Measurements from ENCODE around the gene AP2B1. TPM values are rescaled to one million over a fixed set of nuclear protein-coding genes. Genes with fewer than 3 reads are reported as not detected.

Gene AP2B1
- total RNA-seq, 1 donor from 2014 or later: 187 TPM

GRCh38 chr17:35757243-35757642, 170.1 kb downstream of the AP2B1 start:
- no peak for TF ChIP-seq CTCF (IDR thresholded peaks at IDR 0.05)
- DNase-seq (ENCODE audit: low spot score): no peak
- peaks cover 1% of the 10 kb centered on the region for H3K27me3 Mint-ChIP-seq (ENCODE audit: low read depth)
- H3K36me3 Mint-ChIP-seq (ENCODE audit: low read depth): no peaks in the 10 kb centered on the region
- H3K4me1 Mint-ChIP-seq (ENCODE audit: low read depth): peaks cover 7% of the 10 kb centered on the region
- H3K4me3 Mint-ChIP-seq (ENCODE audit: unreplicated experiment): no peak overlapping the region
- H3K27ac Mint-ChIP-seq (ENCODE audit: unreplicated experiment): no peak overlapping the region
- H3K9me3 Mint-ChIP-seq (ENCODE audit: low read depth): no peaks in the 10 kb centered on the region

- peaks cover 16% of the 10 kb centered on the region for H3K4me1 Mint-ChIP-seq (ENCODE audit: low read depth)
- no peak for TF ChIP-seq CTCF (IDR thresholded peaks at IDR 0.05)
Observed at GRCh38 chr17:35760587-35760986, 173.5 kb downstream of the AP2B1 start, which contains the start of gene C17orf50. Gene C17orf50, plus strand, starts transcription at chr17:35760887. Its CDS starts 55 bp downstream, at chr17:35760942.

GRCh38 chr17:35761601-35762000, 174.5 kb downstream of the AP2B1 start:
- Mint-ChIP-seq H3K27ac (ENCODE audit: unreplicated experiment) (no peak overlapping the region), H3K36me3 (ENCODE audit: low read depth) (no peaks in the 10 kb centered on the region), H3K4me3 (ENCODE audit: unreplicated experiment) (no peak overlapping the region), H3K4me1 (ENCODE audit: low read depth) (peaks cover 21% of the 10 kb centered on the region), H3K9me3 (ENCODE audit: low read depth) (no peaks in the 10 kb centered on the region), H3K27me3 (ENCODE audit: low read depth) (peaks cover 1% of the 10 kb centered on the region)
- no peak for DNase-seq (ENCODE audit: low spot score)
- no peak for TF ChIP-seq CTCF (IDR thresholded peaks at IDR 0.05)

More at GRCh38 chr17:35760587-35760986, 173.5 kb downstream of the AP2B1 start, which contains the start of gene C17orf50:
- DNase-seq (ENCODE audit: low spot score): no peak
- Mint-ChIP-seq H3K4me3 (ENCODE audit: unreplicated experiment) (no peak within 1 kb of the TSS), H3K36me3 (ENCODE audit: low read depth) (no peaks in the 10 kb centered on the region), H3K27ac (ENCODE audit: unreplicated experiment) (no peak within 1 kb of the TSS), H3K27me3 (ENCODE audit: low read depth) (peaks cover 1% of the 10 kb centered on the region), H3K9me3 (ENCODE audit: low read depth) (no peaks in the 10 kb centered on the region)

- DNase-seq (ENCODE audit: low spot score): no peak
- Mint-ChIP-seq H3K4me3 (ENCODE audit: unreplicated experiment) (peak overlapping the region; percentile 64), H3K27me3 (ENCODE audit: low read depth) (peaks cover 1% of the 10 kb centered on the region), H3K9me3 (ENCODE audit: low read depth) (no peaks in the 10 kb centered on the region), H3K36me3 (ENCODE audit: low read depth) (no peaks in the 10 kb centered on the region), H3K4me1 (ENCODE audit: low read depth) (peaks cover 21% of the 10 kb centered on the region), H3K27ac (ENCODE audit: unreplicated experiment) (no peak overlapping the region)
- TF ChIP-seq CTCF (IDR thresholded peaks at IDR 0.05): no peak
Observed at GRCh38 chr17:35763767-35764122, 176.6 kb downstream of the AP2B1 start.

GRCh38 chr17:35764123-35764991, 177.2 kb downstream of the AP2B1 start:
- no peak for DNase-seq (ENCODE audit: low spot score)
- peak overlapping the region; percentile 75 for H3K4me3 Mint-ChIP-seq (ENCODE audit: unreplicated experiment)
- no peaks in the 10 kb centered on the region for H3K36me3 Mint-ChIP-seq (ENCODE audit: low read depth)
- H3K27me3 Mint-ChIP-seq (ENCODE audit: low read depth): peaks cover 1% of the 10 kb centered on the region
- H3K4me1 Mint-ChIP-seq (ENCODE audit: low read depth): peaks cover 21% of the 10 kb centered on the region
- TF ChIP-seq CTCF (IDR thresholded peaks at IDR 0.05): peak; percentile 91
- H3K9me3 Mint-ChIP-seq (ENCODE audit: low read depth): no peaks in the 10 kb centered on the region
- H3K27ac Mint-ChIP-seq (ENCODE audit: unreplicated experiment): peak overlapping the region; percentile 57
